HL-60 (cell line): Measurements from ENCODE around the gene SH3YL1.

Experiments
- DNase-seq, 2 experiments: peaks; one replicate each; pipeline ENCODE4 v3.0.0-alpha.2; 2010 to 2020; ENCODE audit warnings: low read depth in 1 of 2, low spot score in 1 of 2
- H3K27ac ChIP-seq: fragments of 250-450 bp; sonication (Bioruptor Pico); replicated peaks from 2 replicates; pipeline ENCODE4 v1.5.1; 2020; ENCODE audit warnings: mild to moderate bottlenecking, moderate library complexity
- H3K27me3 ChIP-seq: fragments of 250-450 bp; sonication (Bioruptor Pico); 2 replicates; pipeline ENCODE4 v1.5.1; 2021; ENCODE audit warnings: mild to moderate bottlenecking, moderate library complexity; ENCODE audit not compliant: insufficient read depth, poor library complexity, severe bottlenecking
- H3K4me3 ChIP-seq: replicated peaks from 2 replicates; pipeline ENCODE4 v1.5.1; 2011; ENCODE audit warnings: mild to moderate bottlenecking, control low read depth, low read length; ENCODE audit not compliant: insufficient read depth
- CTCF ChIP-seq: IDR thresholded peaks from one replicate; pipeline ENCODE4 v1.5.1; 2011; ENCODE audit warnings: low read length, control low read depth, inconsistent platforms; ENCODE audit not compliant: insufficient read depth
- GABPA ChIP-seq: IDR thresholded peaks from 2 replicates; pipeline ENCODE4 v1.6.1; 2012; ENCODE audit warnings: low read depth
- POLR2AphosphoS5 ChIP-seq: IDR thresholded peaks from 2 replicates; pipeline ENCODE4 v1.6.1; 2012; ENCODE audit warnings: low read depth
- REST ChIP-seq: IDR thresholded peaks from 2 replicates; pipeline ENCODE4 v1.6.1; 2012; ENCODE audit warnings: low read depth; ENCODE audit not compliant: insufficient replicate concordance
- SPI1 ChIP-seq: IDR thresholded peaks from 2 replicates; pipeline ENCODE4 v1.6.1; 2012; ENCODE audit warnings: low read depth, mild to moderate bottlenecking, borderline replicate concordance

The SH3YL1 gene

GRCh38 chr2:258933-259332 is 4.9 kb downstream of the SH3YL1 start:
- H3K4me3 ChIP-seq = no peak overlapping the region
- H3K27ac ChIP-seq = no peak overlapping the region
- H3K27me3 ChIP-seq = no peaks in the 10 kb centered on the region
- DNase-seq = no peak
- TF ChIP-seq CTCF (no peak), SPI1 (no peak), POLR2AphosphoS5 (no peak), REST (no peak), GABPA (no peak)

- H3K4me3 ChIP-seq = no peak overlapping the region
These were observed 6.0 kb downstream of the SH3YL1 start for GRCh38 chr2:257842-258241.

GRCh38 chr2:257429-257828 is 6.4 kb downstream of the SH3YL1 start:
- TF ChIP-seq SPI1 (peak; percentile 74), REST (no peak), GABPA (no peak)
- H3K4me3 ChIP-seq = no peak overlapping the region
- H3K27me3 ChIP-seq = no peaks in the 10 kb centered on the region
- no peak for DNase-seq
- H3K27ac ChIP-seq = no peak overlapping the region

More at GRCh38 chr2:257842-258241, 6.0 kb downstream of the SH3YL1 start:
- TF ChIP-seq GABPA = no peak
- TF ChIP-seq POLR2AphosphoS5 = no peak
- TF ChIP-seq SPI1 = no peak
- no peak for TF ChIP-seq CTCF
- TF ChIP-seq REST = no peak
- Histone ChIP-seq H3K27me3 (no peaks in the 10 kb centered on the region), H3K27ac (no peak overlapping the region)
- no peak for DNase-seq

- no peak for DNase-seq
- TF ChIP-seq CTCF (no peak), GABPA (no peak), SPI1 (no peak), REST (no peak), POLR2AphosphoS5 (no peak)
- Histone ChIP-seq H3K27me3 (no peaks in the 10 kb centered on the region), H3K27ac (no peak overlapping the region), H3K4me3 (no peak overlapping the region)
These were observed 7.7 kb downstream of the SH3YL1 start for GRCh38 chr2:256094-256493.
